ENCODE data around the gene LRCH2. TPM values are rescaled to one million over a fixed set of nuclear protein-coding genes. Genes with fewer than 3 reads are reported as not detected.

LRCH2 gene
- total and polyA plus RNA-seq, 2 donors from 2014 or later = 0.86 to 2.4 TPM

GRCh38 chrX:115190636-115191489 lies 43.0 kb downstream of the LRCH2 start:
- no peak for FAIRE-seq
- Histone ChIP-seq H3K36me3 (ENCODE audit: control insufficient read depth in 2 of 3, insufficient read depth in 3 of 3, low read length in 3 of 3) (no peaks in the 10 kb centered on the region), H3K27me3 (ENCODE audit: control insufficient read depth, insufficient read depth, low read length) (no peaks in the 10 kb centered on the region), H3K4me1 (ENCODE audit: control insufficient read depth in 2 of 3, insufficient read depth in 2 of 3, low read depth in 1 of 3, low read length in 3 of 3) (no peaks in the 10 kb centered on the region), H3K9ac (ENCODE audit: low read length in 3 of 3) (no peak overlapping the region), H3K4me3 (ENCODE audit: low read length in 3 of 3) (no peak overlapping the region), H3K9me3 (ENCODE audit: control insufficient read depth in 2 of 3, insufficient read depth in 1 of 3, low read length in 3 of 3) (no peaks in the 10 kb centered on the region), H3K27ac (ENCODE audit: low read depth in 2 of 2, low read length in 2 of 2) (no peak overlapping the region)
- TF ChIP-seq, protein P1, sequence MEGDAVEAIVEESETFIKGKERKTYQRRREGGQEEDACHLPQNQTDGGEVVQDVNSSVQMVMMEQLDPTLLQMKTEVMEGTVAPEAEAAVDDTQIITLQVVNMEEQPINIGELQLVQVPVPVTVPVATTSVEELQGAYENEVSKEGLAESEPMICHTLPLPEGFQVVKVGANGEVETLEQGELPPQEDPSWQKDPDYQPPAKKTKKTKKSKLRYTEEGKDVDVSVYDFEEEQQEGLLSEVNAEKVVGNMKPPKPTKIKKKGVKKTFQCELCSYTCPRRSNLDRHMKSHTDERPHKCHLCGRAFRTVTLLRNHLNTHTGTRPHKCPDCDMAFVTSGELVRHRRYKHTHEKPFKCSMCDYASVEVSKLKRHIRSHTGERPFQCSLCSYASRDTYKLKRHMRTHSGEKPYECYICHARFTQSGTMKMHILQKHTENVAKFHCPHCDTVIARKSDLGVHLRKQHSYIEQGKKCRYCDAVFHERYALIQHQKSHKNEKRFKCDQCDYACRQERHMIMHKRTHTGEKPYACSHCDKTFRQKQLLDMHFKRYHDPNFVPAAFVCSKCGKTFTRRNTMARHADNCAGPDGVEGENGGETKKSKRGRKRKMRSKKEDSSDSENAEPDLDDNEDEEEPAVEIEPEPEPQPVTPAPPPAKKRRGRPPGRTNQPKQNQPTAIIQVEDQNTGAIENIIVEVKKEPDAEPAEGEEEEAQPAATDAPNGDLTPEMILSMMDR (IDR thresholded peaks at IDR 0.05; ENCODE audit: borderline replicate concordance, extremely low read depth, insufficient read depth) = no peak
- intact Hi-C loops (cut with DNase I) = no loop called here
- peak in 1 of 5 donors; percentile 60 for DNase-seq

GRCh38 chrX:115189646-115190635 lies 44.0 kb downstream of the LRCH2 start:
- no peak for FAIRE-seq
- Histone ChIP-seq H3K27me3 (ENCODE audit: control insufficient read depth, insufficient read depth, low read length) (no peaks in the 10 kb centered on the region), H3K9ac (ENCODE audit: low read length in 3 of 3) (no peak overlapping the region), H3K27ac (ENCODE audit: low read depth in 2 of 2, low read length in 2 of 2) (no peak overlapping the region), H3K9me3 (ENCODE audit: control insufficient read depth in 2 of 3, insufficient read depth in 1 of 3, low read length in 3 of 3) (no peaks in the 10 kb centered on the region), H3K4me3 (ENCODE audit: low read length in 3 of 3) (no peak overlapping the region), H3K4me1 (ENCODE audit: control insufficient read depth in 2 of 3, insufficient read depth in 2 of 3, low read depth in 1 of 3, low read length in 3 of 3) (no peaks in the 10 kb centered on the region), H3K36me3 (ENCODE audit: control insufficient read depth in 2 of 3, insufficient read depth in 3 of 3, low read length in 3 of 3) (no peaks in the 10 kb centered on the region)
- peak in 1 of 5 donors; percentile 65 for DNase-seq
- TF ChIP-seq, protein P1 (IDR thresholded peaks at IDR 0.05; ENCODE audit: borderline replicate concordance, extremely low read depth, insufficient read depth) = no peak
- intact Hi-C loops (cut with DNase I) = no loop called here

DNA sequence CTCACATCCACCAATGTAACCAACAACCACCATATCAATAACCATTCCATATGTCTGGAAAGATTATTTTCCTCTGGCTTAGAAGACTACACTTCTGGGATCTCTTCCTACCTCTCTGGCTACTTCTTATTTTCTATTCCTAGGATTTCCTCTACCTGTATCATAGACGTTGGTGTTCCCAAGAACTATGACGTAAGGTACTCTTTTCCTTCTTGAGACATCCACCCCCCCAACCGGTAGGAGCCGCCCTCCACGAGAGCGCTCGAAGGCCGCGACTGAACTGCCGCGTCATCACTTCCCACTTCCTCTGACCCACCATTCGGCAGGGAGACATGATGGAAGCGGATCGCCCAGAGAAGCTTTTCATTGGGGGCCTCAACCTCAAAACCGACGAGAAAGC lies 44.8 kb downstream of the LRCH2 start, which contains the start of gene RBMXL3:
Gene RBMXL3, plus strand, starts transcription at position 301 of the 400 bp plus-strand sequence. Its CDS starts 32 bp downstream, at position 333.
- Histone ChIP-seq H3K4me1 (ENCODE audit: control insufficient read depth in 2 of 3, insufficient read depth in 2 of 3, low read depth in 1 of 3, low read length in 3 of 3) (no peaks in the 10 kb centered on the region), H3K27me3 (ENCODE audit: control insufficient read depth, insufficient read depth, low read length) (no peaks in the 10 kb centered on the region), H3K36me3 (ENCODE audit: control insufficient read depth in 2 of 3, insufficient read depth in 3 of 3, low read length in 3 of 3) (no peaks in the 10 kb centered on the region), H3K27ac (ENCODE audit: low read depth in 2 of 2, low read length in 2 of 2) (no peak within 1 kb of the TSS), H3K4me3 (ENCODE audit: low read length in 3 of 3) (no peak within 1 kb of the TSS), H3K9ac (ENCODE audit: low read length in 3 of 3) (no peak within 1 kb of the TSS), H3K9me3 (ENCODE audit: control insufficient read depth in 2 of 3, insufficient read depth in 1 of 3, low read length in 3 of 3) (no peaks in the 10 kb centered on the region)
- DNase-seq (no peak), FAIRE-seq (no peak)
- intact Hi-C loops (cut with DNase I) = no loop called here
- TF ChIP-seq, protein P1 (IDR thresholded peaks at IDR 0.05; ENCODE audit: borderline replicate concordance, extremely low read depth, insufficient read depth) = no peak
